ENCODE results near the gene CRELD1. TPM values are rescaled to one million over a fixed set of nuclear protein-coding genes. Genes with fewer than 3 reads are reported as not detected.

The CRELD1 gene
- total RNA-seq, 1 experiment from 2014 or later = 18.7 TPM

GRCh38 chr3:9966841-9967240, 33.2 kb downstream of the CRELD1 start:
- ATAC-seq (no peak), DNase-seq (ENCODE audit: low read depth, low spot score) (no peak)
- no peaks in the 10 kb centered on the region for H4K20me1 ChIP-seq (ENCODE audit: insufficient read depth)
- ChIA-PET POLR2A (no interaction called here), RAD21 (ENCODE audit: low non-redundant PET in 1 of 2, low total read pairs in 2 of 2, uncharacterized antibody in 2 of 2, unreplicated experiment in 2 of 2) (no interaction called here), CTCF (no interaction called here)
- no peak overlapping the region for H3K9ac ChIP-seq (ENCODE audit: low read length)
- H3K79me2 ChIP-seq (ENCODE audit: insufficient read depth, low read length) = no peaks in the 10 kb centered on the region
- H3K9me3 ChIP-seq (ENCODE audit: control insufficient read depth in 1 of 2, insufficient read depth in 1 of 2, low read depth in 1 of 2, low read length in 2 of 2) = no peaks in the 10 kb centered on the region
- no peaks in the 10 kb centered on the region for H3K27me3 ChIP-seq (ENCODE audit: insufficient read depth, low read length)
- no peak overlapping the region for H2AFZ ChIP-seq (ENCODE audit: low read depth, low read length, poor library complexity, severe bottlenecking)
- no peaks in the 10 kb centered on the region for H3K4me1 ChIP-seq (ENCODE audit: control insufficient read depth in 1 of 2, insufficient read depth in 2 of 2, low read length in 2 of 2)
- no TSS peak for BruUV-seq (replicated peaks)
- no peak overlapping the region for H3K4me3 ChIP-seq (replicated peaks in 1 of 2; ENCODE audit: low read depth in 1 of 2, low read length in 2 of 2)
- no peak overlapping the region for H3K27ac ChIP-seq (ENCODE audit: low read depth, low read length)
- no peak for TF ChIP-seq YY1 (IDR thresholded peaks at IDR 0.05; ENCODE audit: extremely low read depth, insufficient replicate concordance, low read depth, low read length)
- no peak for TF ChIP-seq ZNF274 (IDR thresholded peaks at IDR 0.05; ENCODE audit: low read depth, low read length)
- TF ChIP-seq TCF7L2 (IDR thresholded peaks at IDR 0.05; ENCODE audit: borderline replicate concordance, extremely low read depth, insufficient read depth, insufficient read length) = no peak
- no peak for TF ChIP-seq CBX3 (IDR thresholded peaks at IDR 0.05; ENCODE audit: low read depth)
- TF ChIP-seq REST (IDR thresholded peaks at IDR 0.05; ENCODE audit: low read depth) = no peak
- no peak for TF ChIP-seq SP1 (IDR thresholded peaks at IDR 0.05; ENCODE audit: low read depth)
- TF ChIP-seq MAX (IDR thresholded peaks at IDR 0.05) = no peak
- intact Hi-C loops (cut with micrococcal nuclease) = no loop called here
- H3K9me2 ChIP-seq (ENCODE audit: insufficient read depth) = 0 out of 2 replicates have a peak, but pooled peaks cover 4% of the 10 kb centered on the region
- no peak overlapping the region for H3K4me2 ChIP-seq (ENCODE audit: low read length)
- peaks cover 11 to 29% of the 10 kb centered on the region in 2 experiments for H3K36me3 ChIP-seq (ENCODE audit: control insufficient read depth in 1 of 2, insufficient read depth in 2 of 2, low read length in 2 of 2)

All from HCT116 (cell line).